WI38 (cell line): ENCODE results near the gene ZDHHC11.
"Not testable (repeated sequence)": the region's sequence is repeated elsewhere in the genome, so short reads cannot be mapped to it uniquely, and the experiment has no call there.

ENCODE experiments used
- H3K4me3 ChIP-seq: 2 replicates; pipeline ENCODE4 v1.5.1; 2011; ENCODE audit warnings: low read depth, mild to moderate bottlenecking, control low read depth, low read length
- TF ChIP-seq, protein P1 (sequence below): IDR thresholded peaks from 2 replicates; pipeline ENCODE4 v1.5.1; 2012; ENCODE audit warnings: low read depth, mild to moderate bottlenecking, control low read depth, low read length

ZDHHC11 gene

DNA sequence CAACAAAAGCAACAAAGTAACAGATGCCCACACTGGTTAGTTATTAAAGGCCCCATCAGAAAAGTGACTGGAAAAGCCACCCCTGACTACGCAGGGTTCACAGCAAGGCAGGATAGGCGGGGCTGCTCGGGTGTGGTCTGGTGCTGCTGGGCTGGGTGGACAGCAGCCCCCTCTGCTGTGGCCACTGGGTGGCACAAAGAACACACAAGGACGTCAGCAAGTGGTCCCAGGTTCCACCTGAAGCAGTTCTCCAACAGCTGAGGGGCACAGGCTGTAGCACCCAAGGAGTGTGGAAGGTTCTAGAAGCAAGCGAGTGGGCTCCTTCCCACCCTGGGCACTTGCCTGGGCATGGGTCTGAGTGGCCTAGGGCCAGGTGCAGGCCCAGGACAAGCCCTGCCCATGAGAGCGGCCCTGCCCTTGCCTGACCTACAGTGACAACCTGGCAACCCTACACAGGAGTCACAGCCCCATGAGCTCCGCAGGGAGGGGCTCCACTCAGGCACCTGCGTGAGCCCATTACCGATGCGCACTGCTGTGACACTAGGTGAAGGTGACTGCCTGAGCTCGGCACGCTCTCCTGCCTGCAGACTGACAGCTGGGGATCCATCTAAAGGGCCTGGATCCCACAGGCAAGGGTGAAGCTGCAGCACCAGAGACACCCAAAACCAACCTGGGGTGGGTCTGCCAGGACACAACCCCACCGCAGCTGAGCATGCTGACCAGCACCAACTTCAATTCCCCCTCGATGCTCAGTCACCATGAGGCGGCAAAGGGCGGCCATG is 33.8 kb upstream of the ZDHHC11 start:
- H3K4me3 ChIP-seq: no peak overlapping the region
- TF ChIP-seq, protein P1, sequence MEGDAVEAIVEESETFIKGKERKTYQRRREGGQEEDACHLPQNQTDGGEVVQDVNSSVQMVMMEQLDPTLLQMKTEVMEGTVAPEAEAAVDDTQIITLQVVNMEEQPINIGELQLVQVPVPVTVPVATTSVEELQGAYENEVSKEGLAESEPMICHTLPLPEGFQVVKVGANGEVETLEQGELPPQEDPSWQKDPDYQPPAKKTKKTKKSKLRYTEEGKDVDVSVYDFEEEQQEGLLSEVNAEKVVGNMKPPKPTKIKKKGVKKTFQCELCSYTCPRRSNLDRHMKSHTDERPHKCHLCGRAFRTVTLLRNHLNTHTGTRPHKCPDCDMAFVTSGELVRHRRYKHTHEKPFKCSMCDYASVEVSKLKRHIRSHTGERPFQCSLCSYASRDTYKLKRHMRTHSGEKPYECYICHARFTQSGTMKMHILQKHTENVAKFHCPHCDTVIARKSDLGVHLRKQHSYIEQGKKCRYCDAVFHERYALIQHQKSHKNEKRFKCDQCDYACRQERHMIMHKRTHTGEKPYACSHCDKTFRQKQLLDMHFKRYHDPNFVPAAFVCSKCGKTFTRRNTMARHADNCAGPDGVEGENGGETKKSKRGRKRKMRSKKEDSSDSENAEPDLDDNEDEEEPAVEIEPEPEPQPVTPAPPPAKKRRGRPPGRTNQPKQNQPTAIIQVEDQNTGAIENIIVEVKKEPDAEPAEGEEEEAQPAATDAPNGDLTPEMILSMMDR: no peak

DNA sequence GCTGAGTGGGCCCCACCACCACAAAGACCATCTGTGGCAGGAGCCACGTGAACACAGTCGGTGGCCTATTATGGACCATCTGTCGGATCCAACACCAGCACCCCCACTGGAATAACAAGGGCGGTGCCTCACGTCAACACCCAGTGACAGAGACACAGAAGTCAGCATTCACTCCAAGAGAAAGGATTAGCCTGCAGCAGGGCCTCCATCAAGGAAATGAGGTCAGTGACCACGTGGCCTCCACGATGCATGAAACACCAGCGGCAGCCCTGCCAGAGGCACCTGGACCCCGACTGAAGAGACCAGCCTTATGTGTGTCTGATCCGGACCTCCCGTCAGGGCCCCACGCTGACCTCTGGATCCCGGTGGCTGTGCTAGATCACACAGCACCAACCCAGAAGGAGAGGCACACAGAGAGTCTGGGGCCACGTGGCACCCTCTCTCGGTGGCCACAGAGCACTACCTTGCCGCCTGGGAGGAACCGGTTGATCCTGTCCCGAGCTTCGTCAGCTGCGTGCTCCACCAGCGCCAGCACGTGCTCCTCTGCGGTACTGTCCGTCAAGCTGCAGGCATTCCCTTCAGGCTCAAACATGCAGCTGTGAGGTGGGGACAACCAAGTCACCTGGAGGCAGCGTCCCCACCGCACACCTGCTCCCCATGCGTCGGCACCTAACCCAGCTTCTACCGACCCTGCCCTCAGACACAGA is 32.8 kb upstream of the ZDHHC11 start:
- H3K4me3 ChIP-seq: no peak overlapping the region
- TF ChIP-seq, protein P1: no peak

DNA sequence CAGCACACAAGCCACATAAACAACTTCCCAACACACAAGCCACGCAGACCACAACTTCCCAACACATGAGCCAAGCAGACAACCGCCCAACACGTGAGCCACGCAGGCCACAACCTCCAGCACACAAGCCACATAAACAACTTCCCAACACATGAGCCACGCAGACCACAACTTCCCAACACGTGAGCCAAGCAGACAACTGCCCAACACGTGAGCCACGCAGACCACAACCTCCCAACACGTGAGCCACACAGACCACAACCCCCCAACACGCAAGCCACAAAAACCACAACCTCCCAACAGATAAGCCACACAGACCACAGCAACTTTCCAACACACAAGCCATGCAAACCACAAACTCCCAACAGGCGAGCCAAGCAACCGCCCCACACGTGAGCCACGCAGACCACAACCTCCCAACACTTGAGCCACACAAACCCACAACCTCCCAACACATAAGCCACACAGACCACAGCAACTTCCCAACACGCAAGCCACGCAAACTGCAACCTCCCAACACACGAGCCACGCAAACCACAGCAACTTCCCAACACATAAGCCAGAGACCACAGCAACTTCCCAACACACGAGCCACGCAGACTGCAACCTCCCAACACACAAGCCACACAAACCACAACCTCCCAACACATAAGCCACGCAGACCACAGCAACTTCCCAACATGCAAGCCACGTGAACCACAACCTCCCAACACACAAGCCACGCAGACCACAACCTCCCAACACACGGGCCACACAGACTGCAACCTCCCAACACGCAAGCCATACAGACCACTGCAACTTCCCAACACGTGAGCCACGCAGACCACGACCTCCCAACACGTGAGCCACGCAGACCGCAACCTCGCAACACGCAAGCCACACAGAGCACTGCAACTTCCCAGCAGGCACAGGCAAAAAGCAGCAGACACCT is 31.7 kb upstream of the ZDHHC11 start:
- TF ChIP-seq, protein P1: no peak
- no peak overlapping the region for H3K4me3 ChIP-seq

DNA sequence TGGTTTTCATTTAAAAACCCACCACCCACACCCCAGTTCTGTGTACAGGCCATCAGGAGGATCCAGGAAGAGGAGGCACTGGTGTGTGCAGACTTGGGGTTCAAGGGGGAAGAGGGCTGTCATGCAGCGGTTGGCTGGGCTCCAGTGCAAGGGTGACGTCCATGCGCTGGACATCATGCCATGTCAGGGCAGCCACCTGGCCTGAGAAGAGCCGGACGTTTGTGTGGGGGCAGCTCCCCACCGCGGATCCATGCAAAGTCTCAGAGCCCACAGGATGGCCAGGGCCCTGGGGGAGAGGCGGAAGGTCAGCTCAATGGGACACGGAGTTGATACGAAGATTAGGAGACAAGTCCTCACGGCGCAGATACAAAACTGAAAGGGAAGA is 30.8 kb upstream of the ZDHHC11 start:
- TF ChIP-seq, protein P1: no peak
- no peak overlapping the region for H3K4me3 ChIP-seq

DNA sequence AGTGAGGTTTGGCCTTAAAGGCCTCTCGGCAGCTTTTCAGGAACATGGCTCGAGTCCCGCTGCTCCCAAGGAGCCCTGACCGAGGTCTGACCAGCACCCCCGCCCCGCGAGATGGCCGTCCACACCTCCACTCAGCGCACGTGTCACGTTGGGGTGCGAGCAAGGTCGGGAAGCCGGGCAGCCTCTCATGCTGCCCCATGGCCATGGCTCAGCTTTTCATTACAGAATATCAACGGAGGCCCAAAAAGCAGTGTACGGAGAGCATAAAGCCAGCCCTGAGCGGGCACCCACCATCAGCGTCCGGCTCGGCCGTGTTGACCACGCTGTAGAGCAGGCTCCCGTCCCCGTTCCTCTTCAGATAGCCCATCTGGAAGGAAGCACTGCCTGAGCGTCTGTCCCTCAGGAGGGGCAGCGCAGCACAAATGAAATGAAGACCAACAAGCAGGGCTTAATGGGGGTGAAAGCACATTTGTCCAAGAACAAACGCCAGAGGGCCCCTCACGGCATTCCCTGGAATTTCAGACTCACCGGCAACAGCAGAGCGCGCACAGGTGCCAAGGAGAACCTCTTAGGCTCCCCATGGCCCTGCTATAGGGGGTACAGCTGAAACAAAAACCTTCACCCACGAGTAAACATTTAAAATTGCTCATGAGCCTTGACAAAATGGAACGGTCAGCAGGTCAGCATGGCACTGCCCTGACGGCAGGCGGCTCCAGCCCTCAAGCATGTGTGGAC is 30.2 kb upstream of the ZDHHC11 start:
- TF ChIP-seq, protein P1: no peak
- H3K4me3 ChIP-seq: no peak overlapping the region

DNA sequence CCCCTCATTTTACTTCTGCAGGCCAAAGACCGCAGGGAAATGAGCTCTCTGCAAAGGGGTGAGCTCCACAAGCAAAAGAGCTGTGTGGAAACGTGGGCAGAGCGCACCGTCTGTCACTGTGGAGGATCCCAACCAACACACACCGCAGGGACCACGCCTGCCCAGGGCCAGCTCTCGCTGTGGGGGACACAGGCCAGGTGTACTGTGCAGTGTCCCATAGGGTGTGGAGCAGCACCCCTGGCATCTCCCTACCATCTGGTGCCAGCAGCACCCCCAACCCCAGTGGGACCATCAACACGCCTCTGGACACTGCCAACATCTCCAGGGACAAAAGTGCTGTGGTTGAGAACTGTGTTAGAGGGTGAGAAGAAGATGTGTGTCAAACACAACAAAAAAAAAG is 27.9 kb upstream of the ZDHHC11 start:
- not testable (repeated sequence) for H3K4me3 ChIP-seq

DNA sequence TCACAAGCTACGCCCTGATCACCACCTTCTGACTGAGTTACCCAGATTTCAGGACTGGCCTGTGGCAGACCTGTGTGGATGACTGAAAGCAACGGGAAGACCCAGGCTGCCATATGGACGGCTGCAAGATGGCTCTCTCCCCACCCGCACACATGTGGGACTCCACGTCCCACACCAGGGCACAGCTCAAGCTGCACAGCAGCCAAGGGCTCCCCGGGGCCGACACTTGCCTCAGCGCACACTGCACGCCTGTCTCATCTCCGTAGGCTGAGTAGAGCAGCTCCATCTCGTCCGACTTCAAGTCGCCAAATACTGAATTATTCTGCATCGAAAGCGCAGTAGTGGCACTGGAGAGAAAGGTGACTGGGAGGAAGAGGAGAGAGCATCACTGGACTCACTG is 27.3 kb upstream of the ZDHHC11 start:
- H3K4me3 ChIP-seq: no peak overlapping the region
- TF ChIP-seq, protein P1: no peak
